Dermis microvascular lymphatic vessel endothelial cell (primary cell): ENCODE data around the gene STK32C. TPM values are rescaled to one million over a fixed set of nuclear protein-coding genes. Genes with fewer than 3 reads are reported as not detected.

Experiments used
- total RNA-seq: library from RNA; depleted of rRNA; stranded (reverse); fragments of >200 nt; gene quantifications from 2 replicates; pipeline ENCODE4 v1.2.1, GENCODE V29; 2014

The STK32C gene
- total RNA-seq, 1 donor from 2014 or later = 10.0 TPM

Other genes starting within 250 kb of the STK32C start
- under 0.01 and 0.13 TPM in 2 replicates for gene JAKMIP3, start 242.0 kb downstream of the STK32C start, total RNA-seq
- 5.6 and 5.8 TPM in 2 replicates for gene DPYSL4, start 121.0 kb downstream of the STK32C start, total RNA-seq
- 5.0 and 7.1 TPM in 2 replicates for gene LRRC27, start 24.2 kb upstream of the STK32C start, total RNA-seq
- 9.4 and 13.5 TPM in 2 replicates for gene PWWP2B, start 89.2 kb upstream of the STK32C start, total RNA-seq
- gene INPP5A, start 229.8 kb upstream of the STK32C start, total RNA-seq = 20.9 and 22.3 TPM in 2 replicates